Tibial artery (tissue), 4 donors: ENCODE measurements around the gene KCNH1.
"Not testable (repeated sequence)": the region's sequence is repeated elsewhere in the genome, so short reads cannot be mapped to it uniquely, and the experiment has no call there.

Experiments used
- DNase-seq, 2 donors: peaks; one replicate each; pipeline ENCODE4 v3.0.0-alpha.2; 2019
- H3K27ac ChIP-seq, 2 donors: fragments of 200-600 bp; sonication (generic) in 1 of 2; 1 replicate in 1 of 2; 2 replicates in 1 of 2; pipeline ENCODE4 v1.5.1; 2018 to 2019; ENCODE audit warnings: mild to moderate bottlenecking in 1 of 2
- H3K27me3 ChIP-seq, 2 donors: fragments of 200-600 bp; sonication (generic) in 1 of 2; one replicate each; pipeline versions ENCODE4 v1.5.1 to v1.6.0; 2016 to 2019
- H3K36me3 ChIP-seq, 3 donors: fragments of 200-600 bp; sonication (generic) in 2 of 3; one replicate each; pipeline ENCODE4 v1.5.1; 2016 to 2019; ENCODE audit warnings: mild to moderate bottlenecking in 2 of 3
- H3K4me1 ChIP-seq, 4 donors: fragments of 200-600 bp; sonication (generic) in 2 of 4; 1 replicate in 3 of 4; 2 replicates in 1 of 4; pipeline ENCODE4 v1.5.1; 2016 to 2019
- H3K4me3 ChIP-seq, 2 donors: fragments of 200-600 bp; sonication (generic) in 1 of 2; 1 replicate in 1 of 2; 2 replicates in 1 of 2; pipeline ENCODE4 v1.5.1; 2018 to 2019; ENCODE audit warnings: mild to moderate bottlenecking in 2 of 2
- H3K9me3 ChIP-seq, 3 donors: fragments of 200-600 bp; sonication (generic) in 1 of 3; one replicate each; pipeline ENCODE4 v1.5.1; 2016 to 2019
- intact Hi-C: fragments of 100-400 bp; cut with DNase I; formaldehyde crosslinking; loops from one replicate; pipeline ENCODE4 v1.15.0; 2023; ENCODE audit warnings: low total_unique reads
- TF ChIP-seq, protein P1 (sequence below), 2 experiments: fragments of 200-600 bp in 1 of 2; fragments of 450-650 bp in 1 of 2; IDR thresholded peaks; one replicate each; pipeline ENCODE4 v1.5.1; 2017 to 2019; ENCODE audit warnings: antibody characterized with exemption in 2 of 2, mild to moderate bottlenecking in 1 of 2, moderate library complexity in 1 of 2

KCNH1 gene

DNA sequence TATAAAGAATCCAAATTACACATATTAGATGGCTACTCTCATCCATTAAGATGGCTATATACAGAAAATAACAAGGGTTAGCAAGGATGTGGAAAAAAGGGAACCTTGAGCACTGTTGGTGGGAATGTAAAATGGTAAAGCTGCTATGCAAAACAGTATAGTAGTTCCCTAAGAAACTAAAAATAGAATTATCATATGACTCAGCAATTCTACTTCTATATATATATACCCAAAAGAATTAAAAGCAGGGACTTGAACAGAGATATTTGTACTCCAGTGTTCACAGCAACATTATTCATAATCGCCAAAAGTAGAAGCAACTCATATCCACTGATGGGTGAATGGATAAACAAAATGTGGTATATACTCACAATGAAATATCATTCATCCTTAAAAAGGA lies 126.1 kb downstream of the KCNH1 start:
- H3K36me3 ChIP-seq: no peaks in the 10 kb centered on the region
- H3K9me3 ChIP-seq: no peaks in the 10 kb centered on the region
- H3K4me1 ChIP-seq: no peaks in the 10 kb centered on the region
- no peaks in the 10 kb centered on the region for H3K27me3 ChIP-seq
- no peak overlapping the region for H3K27ac ChIP-seq
- no peak for DNase-seq
- no peak overlapping the region for H3K4me3 ChIP-seq
- intact Hi-C loops: no loop called here
- TF ChIP-seq, protein P1, sequence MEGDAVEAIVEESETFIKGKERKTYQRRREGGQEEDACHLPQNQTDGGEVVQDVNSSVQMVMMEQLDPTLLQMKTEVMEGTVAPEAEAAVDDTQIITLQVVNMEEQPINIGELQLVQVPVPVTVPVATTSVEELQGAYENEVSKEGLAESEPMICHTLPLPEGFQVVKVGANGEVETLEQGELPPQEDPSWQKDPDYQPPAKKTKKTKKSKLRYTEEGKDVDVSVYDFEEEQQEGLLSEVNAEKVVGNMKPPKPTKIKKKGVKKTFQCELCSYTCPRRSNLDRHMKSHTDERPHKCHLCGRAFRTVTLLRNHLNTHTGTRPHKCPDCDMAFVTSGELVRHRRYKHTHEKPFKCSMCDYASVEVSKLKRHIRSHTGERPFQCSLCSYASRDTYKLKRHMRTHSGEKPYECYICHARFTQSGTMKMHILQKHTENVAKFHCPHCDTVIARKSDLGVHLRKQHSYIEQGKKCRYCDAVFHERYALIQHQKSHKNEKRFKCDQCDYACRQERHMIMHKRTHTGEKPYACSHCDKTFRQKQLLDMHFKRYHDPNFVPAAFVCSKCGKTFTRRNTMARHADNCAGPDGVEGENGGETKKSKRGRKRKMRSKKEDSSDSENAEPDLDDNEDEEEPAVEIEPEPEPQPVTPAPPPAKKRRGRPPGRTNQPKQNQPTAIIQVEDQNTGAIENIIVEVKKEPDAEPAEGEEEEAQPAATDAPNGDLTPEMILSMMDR (IDR thresholded peaks at IDR 0.05): no peak

DNA sequence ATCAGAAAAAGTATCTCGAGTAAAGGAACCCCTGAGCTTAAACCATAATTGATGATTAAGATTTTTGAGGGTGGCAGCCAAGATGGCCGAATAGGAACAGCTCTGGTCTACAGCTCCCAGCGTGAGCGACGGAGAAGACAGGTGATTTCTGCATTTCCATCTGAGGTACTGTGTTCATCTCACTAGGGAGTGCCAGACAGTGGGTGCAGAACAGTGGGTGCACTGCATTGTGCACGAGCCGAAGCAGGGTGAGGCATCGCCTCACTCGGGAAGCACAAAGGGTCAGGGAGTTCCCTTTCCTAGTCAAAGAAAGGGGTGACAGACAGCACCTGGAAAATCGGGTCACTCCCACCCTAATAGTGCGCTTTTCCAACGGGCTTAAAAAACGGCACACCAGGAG lies 138.0 kb downstream of the KCNH1 start:
- DNase-seq, H3K27me3 ChIP-seq, H3K9me3 ChIP-seq, H3K27ac ChIP-seq, intact Hi-C loops, H3K4me3 ChIP-seq, H3K36me3 ChIP-seq, H3K4me1 ChIP-seq: not testable (repeated sequence)

- TF ChIP-seq, protein P1 (IDR thresholded peaks at IDR 0.05): no peak
These were observed 141.1 kb downstream of the KCNH1 start for GRCh38 chr1:210992837-210993236.

DNA sequence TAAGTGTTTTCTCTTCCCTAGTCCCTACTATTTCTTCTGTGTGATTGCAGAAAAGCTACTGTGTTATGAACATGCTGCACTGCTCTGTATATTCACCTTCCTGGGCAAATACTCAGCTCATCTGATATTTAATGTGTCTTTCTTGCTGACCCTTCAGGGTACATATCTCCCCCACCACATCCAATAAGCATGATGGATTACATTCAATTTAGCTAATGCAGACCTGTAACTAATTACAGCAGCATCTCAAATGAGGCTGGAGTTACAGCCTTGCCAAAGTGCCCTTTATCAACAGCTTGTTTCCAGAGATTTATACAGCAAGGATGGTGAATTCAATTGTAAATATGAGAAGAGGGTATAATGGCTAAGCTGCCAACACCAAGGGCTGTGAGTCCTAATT lies 144.0 kb downstream of the KCNH1 start:
- Histone ChIP-seq H3K36me3 (no peaks in the 10 kb centered on the region), H3K4me3 (no peak overlapping the region), H3K4me1 (no peaks in the 10 kb centered on the region), H3K27me3 (no peaks in the 10 kb centered on the region), H3K27ac (no peak overlapping the region), H3K9me3 (no peaks in the 10 kb centered on the region)
- intact Hi-C loops: no loop called here
- no peak for DNase-seq
- TF ChIP-seq, protein P1 (IDR thresholded peaks at IDR 0.05): no peak

More at GRCh38 chr1:210992837-210993236, 141.1 kb downstream of the KCNH1 start:
- Histone ChIP-seq H3K9me3 (no peaks in the 10 kb centered on the region), H3K36me3 (no peaks in the 10 kb centered on the region), H3K4me3 (no peak overlapping the region), H3K27ac (no peak overlapping the region), H3K4me1 (no peaks in the 10 kb centered on the region), H3K27me3 (no peaks in the 10 kb centered on the region)
- DNase-seq: no peak
- intact Hi-C loops: no loop called here

GRCh38 chr1:210981490-210981889 lies 152.5 kb downstream of the KCNH1 start:
- no peaks in the 10 kb centered on the region for H3K27me3 ChIP-seq

DNA sequence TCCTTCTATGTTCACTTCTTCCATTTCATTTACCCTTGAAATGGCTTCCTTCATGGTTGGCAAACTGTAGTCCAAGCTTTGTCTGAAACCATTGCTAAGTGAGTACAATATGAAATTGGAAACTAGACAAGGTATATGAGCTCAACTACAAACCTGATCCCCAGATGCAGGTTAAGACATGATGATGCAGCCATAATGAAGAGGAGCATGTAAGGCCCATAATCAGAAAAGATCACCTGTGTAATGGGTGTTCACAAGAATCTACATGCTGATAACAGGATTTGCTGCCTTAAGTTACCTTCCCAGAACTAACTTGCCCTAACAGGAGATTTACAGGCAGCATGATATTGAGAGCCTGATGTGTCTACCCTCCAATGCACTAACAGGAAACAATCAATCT lies 153.9 kb downstream of the KCNH1 start:
- peaks cover 0 to 4% (median 3%) of the 10 kb centered on the region in 3 donors for H3K9me3 ChIP-seq
- H3K4me3 ChIP-seq: no peak overlapping the region
- H3K27ac ChIP-seq: no peak overlapping the region
- TF ChIP-seq, protein P1 (IDR thresholded peaks at IDR 0.05): no peak
- H3K36me3 ChIP-seq: no peaks in the 10 kb centered on the region
- no peaks in the 10 kb centered on the region for H3K27me3 ChIP-seq
- H3K4me1 ChIP-seq: no peaks in the 10 kb centered on the region
- no peak for DNase-seq
- intact Hi-C loops: no loop called here

More at GRCh38 chr1:210981490-210981889, 152.5 kb downstream of the KCNH1 start:
- Histone ChIP-seq H3K27ac (no peak overlapping the region), H3K4me3 (no peak overlapping the region), H3K9me3 (peaks cover 0 to 4% (median 3%) of the 10 kb centered on the region in 3 donors), H3K4me1 (no peaks in the 10 kb centered on the region), H3K36me3 (no peaks in the 10 kb centered on the region)
- TF ChIP-seq, protein P1 (IDR thresholded peaks at IDR 0.05): no peak
- intact Hi-C loops: no loop called here
- DNase-seq: no peak
